MCF 10A (cell line): Measurements from ENCODE around the gene ANKRD34A. TPM values are rescaled to one million over a fixed set of nuclear protein-coding genes. Genes with fewer than 3 reads are reported as not detected.

Experiments used
- BruUV-seq: library from RNA; stranded (reverse); fragments of 400-500 nt; replicated peaks from 2 replicates; lab custom pipeline; 2021; lab: Mats Ljungman, UMichigan
- CTCF ChIA-PET: fragments of 300-600 bp; sonication (Branson Sonifier 250); formaldehyde crosslinking; extraction: SDS; loops from one replicate; lab custom pipeline; 2021; ENCODE audit warnings: antibody characterized with exemption, inconsistent platforms; lab: Yijun Ruan, JAX
- POLR2A ChIA-PET: fragments of 300-600, 350-650 bp; sonication (Branson Sonifier 250); formaldehyde crosslinking; extraction: SDS; loops from one replicate; lab custom pipeline; 2020; ENCODE audit warnings: antibody characterized with exemption, inconsistent platforms; lab: Yijun Ruan, JAX
- DNase-seq: peaks from one replicate; pipeline ENCODE4 v3.0.0-alpha.2; 2018; ENCODE audit not compliant: unreplicated experiment
- H3K27ac Mint-ChIP-seq: one replicate; pipeline ENCODE4 v1.8.0; 2022; ENCODE audit warnings: mild to moderate bottlenecking, low read depth, mixed read lengths; ENCODE audit not compliant: unreplicated experiment
- H3K27me3 Mint-ChIP-seq: one replicate; pipeline ENCODE4 v1.8.0; 2022; ENCODE audit warnings: mixed read lengths; ENCODE audit not compliant: insufficient read depth, unreplicated experiment
- H3K36me3 Mint-ChIP-seq: one replicate; pipeline ENCODE4 v1.8.0; 2022; ENCODE audit warnings: mild to moderate bottlenecking, moderate library complexity, mixed read lengths; ENCODE audit not compliant: insufficient read depth, unreplicated experiment
- H3K4me1 Mint-ChIP-seq: one replicate; pipeline ENCODE4 v1.8.0; 2022; ENCODE audit warnings: mixed read lengths; ENCODE audit not compliant: insufficient read depth, unreplicated experiment
- H3K4me3 Mint-ChIP-seq: one replicate; pipeline ENCODE4 v1.8.0; 2022; ENCODE audit warnings: mild to moderate bottlenecking, moderate library complexity, mixed read lengths; ENCODE audit not compliant: unreplicated experiment
- H3K9me3 Mint-ChIP-seq: one replicate; pipeline ENCODE4 v1.8.0; 2022; ENCODE audit warnings: mixed read lengths; ENCODE audit not compliant: unreplicated experiment
- intact Hi-C: fragments of 100-400 bp; cut with micrococcal nuclease; formaldehyde crosslinking; loops from 2 replicates; pipeline ENCODE4 v1.14.1; 2022
- total RNA-seq: library from RNA; stranded (reverse); gene quantifications from 2 replicates; pipeline ENCODE4 v1.2.3, GENCODE V29; 2022
- TF ChIP-seq, protein P1 (sequence below): fragments of 200-600 bp; IDR thresholded peaks from one replicate; pipeline ENCODE4 v1.8.0; 2022; ENCODE audit warnings: antibody characterized with exemption, mild to moderate bottlenecking; ENCODE audit not compliant: unreplicated experiment

Gene ANKRD34A
- total RNA-seq, 1 experiment from 2014 or later, result 2.6 TPM

DNA sequence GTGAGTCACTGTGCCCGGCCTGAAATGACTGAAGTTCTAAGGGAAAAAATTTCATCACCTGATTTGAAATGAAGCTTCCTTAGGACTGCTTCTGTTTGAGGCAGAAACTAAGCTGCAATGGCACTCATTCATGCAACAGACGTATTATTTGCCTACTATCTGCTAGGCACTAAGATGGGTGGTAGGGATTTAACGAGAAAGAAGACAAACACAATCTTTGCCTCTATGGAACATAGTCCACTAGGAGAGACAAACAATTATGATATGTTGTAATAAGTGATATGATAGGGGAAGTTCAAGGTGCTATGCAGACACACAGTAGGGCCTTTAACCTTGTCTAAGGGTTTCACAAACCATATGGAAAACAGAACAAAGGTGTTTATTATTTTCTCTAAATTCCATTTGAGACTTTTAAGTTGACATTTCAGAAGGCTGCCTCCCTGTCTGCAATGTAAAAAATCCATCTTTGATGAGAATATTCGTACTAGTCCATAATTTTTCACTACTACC is 17.8 kb downstream of the ANKRD34A start:
- Mint-ChIP-seq H3K27me3 (no peaks in the 10 kb centered on the region), H3K27ac (no peak overlapping the region), H3K36me3 (peaks cover 43% of the 10 kb centered on the region), H3K9me3 (no peaks in the 10 kb centered on the region), H3K4me3 (no peak overlapping the region), H3K4me1 (peaks cover 5% of the 10 kb centered on the region)
- ChIA-PET POLR2A (interaction anchor here (0.9 to 1.4 kb wide), 3 partner anchors 11 to 19 kb away, joined by 3 to 6 read pairs (median 5); partner anchors contain the start of genes ANKRD34A, LIX1L, POLR3GL and RBM8A), CTCF (interaction anchor here (0.6 to 1.2 kb wide), 2 partner anchors 26 to 61 kb away, joined by 3 read pairs; no protein-coding TSS in a partner anchor)
- TSS peak; percentile 15 for BruUV-seq
- intact Hi-C loops, result no loop called here
- TF ChIP-seq, protein P1, sequence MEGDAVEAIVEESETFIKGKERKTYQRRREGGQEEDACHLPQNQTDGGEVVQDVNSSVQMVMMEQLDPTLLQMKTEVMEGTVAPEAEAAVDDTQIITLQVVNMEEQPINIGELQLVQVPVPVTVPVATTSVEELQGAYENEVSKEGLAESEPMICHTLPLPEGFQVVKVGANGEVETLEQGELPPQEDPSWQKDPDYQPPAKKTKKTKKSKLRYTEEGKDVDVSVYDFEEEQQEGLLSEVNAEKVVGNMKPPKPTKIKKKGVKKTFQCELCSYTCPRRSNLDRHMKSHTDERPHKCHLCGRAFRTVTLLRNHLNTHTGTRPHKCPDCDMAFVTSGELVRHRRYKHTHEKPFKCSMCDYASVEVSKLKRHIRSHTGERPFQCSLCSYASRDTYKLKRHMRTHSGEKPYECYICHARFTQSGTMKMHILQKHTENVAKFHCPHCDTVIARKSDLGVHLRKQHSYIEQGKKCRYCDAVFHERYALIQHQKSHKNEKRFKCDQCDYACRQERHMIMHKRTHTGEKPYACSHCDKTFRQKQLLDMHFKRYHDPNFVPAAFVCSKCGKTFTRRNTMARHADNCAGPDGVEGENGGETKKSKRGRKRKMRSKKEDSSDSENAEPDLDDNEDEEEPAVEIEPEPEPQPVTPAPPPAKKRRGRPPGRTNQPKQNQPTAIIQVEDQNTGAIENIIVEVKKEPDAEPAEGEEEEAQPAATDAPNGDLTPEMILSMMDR, result no peak
- no peak for DNase-seq

DNA sequence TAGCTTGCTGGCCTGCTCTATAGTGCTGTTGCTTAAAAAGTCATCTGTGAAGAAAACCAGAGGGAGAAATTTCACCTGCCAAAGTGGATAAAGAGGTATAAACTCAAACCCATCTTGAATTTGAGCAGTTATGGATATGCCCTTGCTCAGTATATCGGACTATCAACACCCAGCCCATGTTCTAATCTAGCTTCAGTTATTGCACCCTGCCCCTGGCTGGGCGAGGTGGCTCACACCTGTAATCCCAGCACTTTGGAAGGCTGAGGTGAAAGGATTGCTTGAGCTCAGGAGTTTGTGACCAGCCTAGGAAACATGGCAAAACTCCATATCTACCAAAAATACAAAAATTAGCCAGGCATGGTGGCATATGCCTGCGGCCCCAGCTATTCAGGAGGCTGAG is 19.8 kb downstream of the ANKRD34A start:
- ChIA-PET CTCF (interaction anchor here (0.9 to 1.7 kb wide), 7 partner anchors 17 to 99 kb away, joined by 3 to 10 read pairs (median 4); partner anchors contain the start of genes ITGA10, NUDT17 and RBM8A), POLR2A (interaction anchor here (1.2 to 1.4 kb wide), 4 partner anchors 11 to 17 kb away, joined by 3 to 8 read pairs (median 4); partner anchors contain the start of genes LIX1L and RBM8A)
- H3K4me3 Mint-ChIP-seq, result no peak overlapping the region
- no peaks in the 10 kb centered on the region for H3K9me3 Mint-ChIP-seq
- H3K4me1 Mint-ChIP-seq, result peaks cover 5% of the 10 kb centered on the region
- no peak for DNase-seq
- BruUV-seq, result no TSS peak
- H3K27me3 Mint-ChIP-seq, result no peaks in the 10 kb centered on the region
- TF ChIP-seq, protein P1, result no peak
- H3K27ac Mint-ChIP-seq, result no peak overlapping the region
- intact Hi-C loops, result no loop called here
- peaks cover 62% of the 10 kb centered on the region for H3K36me3 Mint-ChIP-seq

DNA sequence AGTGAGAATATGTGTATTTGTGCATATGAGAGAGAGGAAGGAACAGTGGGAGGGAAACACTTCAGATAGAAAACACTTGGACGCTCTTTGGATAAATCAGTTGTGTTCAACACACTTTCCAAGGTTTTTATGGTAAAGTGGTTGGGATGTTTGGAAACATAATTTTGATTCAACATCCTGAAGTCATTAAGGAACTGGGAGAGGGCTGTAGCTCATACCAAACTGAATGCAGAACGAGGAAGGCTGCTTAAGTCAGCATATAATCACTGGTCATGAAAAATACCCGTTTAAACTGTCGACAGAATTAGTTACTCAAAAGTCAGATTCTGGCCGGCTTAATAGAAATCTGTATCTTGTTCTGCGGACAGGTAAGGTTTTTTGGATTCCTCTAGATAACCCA is 21.5 kb downstream of the ANKRD34A start:
- H3K36me3 Mint-ChIP-seq, result peaks cover 72% of the 10 kb centered on the region
- no peaks in the 10 kb centered on the region for H3K27me3 Mint-ChIP-seq
- DNase-seq, result no peak
- CTCF ChIA-PET, result interaction anchor here (0.8 to 1.7 kb wide), 5 partner anchors 8 to 51 kb away, joined by 3 to 10 read pairs (median 6); partner anchors contain the start of gene ITGA10
- BruUV-seq, result no TSS peak
- no peak overlapping the region for H3K4me3 Mint-ChIP-seq
- TF ChIP-seq, protein P1, result no peak
- no peaks in the 10 kb centered on the region for H3K4me1 Mint-ChIP-seq
- H3K9me3 Mint-ChIP-seq, result no peaks in the 10 kb centered on the region
- POLR2A ChIA-PET, result interaction anchor here (0.8 to 2.5 kb wide), 7 partner anchors 9 to 21 kb away, joined by 3 to 15 read pairs (median 4); partner anchors contain the start of genes ANKRD34A, LIX1L, POLR3GL and RBM8A
- H3K27ac Mint-ChIP-seq, result no peak overlapping the region
- intact Hi-C loops, result no loop called here

DNA sequence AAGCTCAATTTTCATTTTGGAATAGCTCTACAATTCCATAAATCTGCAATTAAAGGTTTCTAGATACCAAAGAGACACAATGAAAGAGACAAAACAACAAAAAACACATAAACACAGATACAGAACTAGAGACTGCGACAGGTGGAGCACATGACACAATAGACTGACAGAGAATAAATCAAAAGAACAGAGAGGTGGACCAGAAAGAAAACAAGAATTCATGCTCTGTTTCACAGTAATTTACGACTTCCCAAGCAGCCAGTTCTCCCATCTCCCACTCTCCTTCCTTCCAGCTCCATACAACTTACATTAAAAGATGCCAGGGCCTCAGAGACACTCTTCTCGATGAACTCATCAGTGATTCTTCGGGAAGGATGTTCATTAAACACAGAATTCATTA is 22.0 kb downstream of the ANKRD34A start:
- BruUV-seq, result no TSS peak
- no peak overlapping the region for H3K27ac Mint-ChIP-seq

More for the DNA sequence above, 22.0 kb downstream of the ANKRD34A start:
- DNase-seq, result no peak
- peaks cover 77% of the 10 kb centered on the region for H3K36me3 Mint-ChIP-seq
- H3K4me3 Mint-ChIP-seq, result no peak overlapping the region
- CTCF ChIA-PET, result interaction anchor here (0.8 to 1.7 kb wide), 4 partner anchors 11 to 51 kb away, joined by 3 to 10 read pairs (median 4); partner anchors contain the start of gene ITGA10
- no peaks in the 10 kb centered on the region for H3K4me1 Mint-ChIP-seq
- POLR2A ChIA-PET, result interaction anchor here (0.7 to 2.5 kb wide), 9 partner anchors 9 to 98 kb away, joined by 3 to 15 read pairs (median 4); partner anchors contain the start of genes ANKRD34A, LIX1L, POLR3GL and RBM8A
- intact Hi-C loops, result no loop called here
- H3K27me3 Mint-ChIP-seq, result no peaks in the 10 kb centered on the region
- no peaks in the 10 kb centered on the region for H3K9me3 Mint-ChIP-seq
- TF ChIP-seq, protein P1, result no peak
